Measurements from ENCODE around the gene CPT1C.
A peak's percentile ranks its signal among the peaks of the same experiment; 100 is the strongest.
"Not testable (repeated sequence)": the region's sequence is repeated elsewhere in the genome, so short reads cannot be mapped to it uniquely, and the experiment has no call there.

Gene CPT1C

GRCh38 chr19:49712397-49712859 is 21.5 kb downstream of the CPT1C start:
- DNase-seq: no peak

GRCh38 chr19:49713236-49713845 is 22.4 kb downstream of the CPT1C start:
- no peak for DNase-seq

DNA sequence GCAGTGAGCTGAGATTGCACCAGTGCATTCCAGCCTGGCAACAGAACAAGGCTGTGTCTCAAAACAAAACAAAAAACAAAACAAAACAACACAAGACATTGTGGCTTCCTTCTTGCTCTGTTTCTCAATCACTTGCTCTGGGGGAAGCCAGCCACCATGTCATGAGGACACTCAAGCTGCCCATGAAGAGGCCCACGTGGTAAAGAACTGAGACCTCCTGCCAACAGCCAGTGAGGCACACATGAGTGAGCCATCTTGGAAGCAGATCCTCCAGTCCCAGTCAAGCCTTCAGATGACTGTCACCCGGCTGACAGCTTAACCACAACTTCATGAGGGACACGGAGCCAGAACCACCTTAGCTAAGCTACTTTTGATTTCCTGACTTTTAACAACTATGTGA is 25.2 kb downstream of the CPT1C start:
- no peak for DNase-seq

GRCh38 chr19:49718511-49718910 is 27.6 kb downstream of the CPT1C start:
- no peak for DNase-seq

GRCh38 chr19:49718991-49719390 is 28.1 kb downstream of the CPT1C start:
- DNase-seq: no peak

DNA sequence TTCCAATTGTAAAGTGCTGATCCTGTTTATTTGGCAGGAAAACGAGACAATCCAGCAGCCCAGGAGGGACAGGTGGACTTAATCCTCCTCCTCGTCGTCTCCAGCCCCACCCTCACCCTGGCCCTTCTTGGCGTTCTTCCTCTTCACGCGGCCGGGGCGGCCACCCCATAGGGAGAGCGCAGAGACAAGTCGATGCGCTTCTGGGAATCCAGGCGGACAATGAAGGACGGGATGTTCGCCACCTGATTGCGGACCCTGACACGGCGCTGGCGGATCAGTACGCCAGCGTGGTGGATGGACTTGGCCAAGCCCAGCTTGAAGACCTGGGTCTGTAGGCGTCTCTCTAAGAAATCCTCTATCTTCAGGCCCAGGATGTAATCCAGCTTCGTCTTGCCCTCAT is 28.5 kb downstream of the CPT1C start:
- DNase-seq: not testable (repeated sequence)

DNA sequence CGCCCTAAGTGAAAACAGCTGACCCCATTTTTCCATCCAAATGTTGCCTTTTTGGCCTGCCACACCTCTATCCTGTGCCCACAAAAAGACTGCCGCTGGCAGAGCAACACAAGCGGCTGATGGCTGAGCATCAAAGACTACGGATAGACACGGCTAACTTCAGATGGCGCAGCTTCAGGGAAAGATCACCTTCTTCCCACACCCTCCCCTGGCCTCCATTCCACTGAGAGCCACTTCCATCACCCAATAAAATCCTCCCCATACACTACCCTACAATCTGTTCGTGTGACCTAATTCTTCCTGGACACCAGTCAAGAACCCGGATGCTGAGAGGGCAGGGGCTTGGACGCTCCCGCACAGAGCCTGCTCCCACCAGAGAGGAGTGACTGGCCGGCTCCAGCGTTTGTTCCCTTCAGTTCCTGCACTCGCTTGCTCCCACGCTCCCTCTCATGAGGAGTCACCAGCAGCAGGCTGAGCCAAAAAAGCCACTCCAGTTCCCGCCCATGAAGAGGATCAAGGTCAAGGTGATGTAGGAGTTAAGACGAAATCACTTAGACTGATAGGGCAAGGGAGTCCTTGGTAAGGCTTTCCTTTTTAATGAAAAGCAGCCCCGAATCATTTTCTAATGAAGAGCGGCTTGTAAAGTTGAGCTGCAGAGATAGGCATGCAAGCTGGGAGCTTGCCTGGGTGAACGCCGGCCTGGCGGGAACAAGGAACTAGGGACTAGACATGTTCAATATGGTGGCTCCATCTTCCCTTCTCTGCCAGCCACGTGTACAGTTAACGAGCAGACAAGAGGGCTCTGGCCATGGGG is 36.5 kb downstream of the CPT1C start:
- DNase-seq: no peak

GRCh38 chr19:49730166-49730565 is 39.2 kb downstream of the CPT1C start:
- DNase-seq: no peak

- DNase-seq: no peak
These were observed 47.4 kb downstream of the CPT1C start for GRCh38 chr19:49738268-49738667.

DNA sequence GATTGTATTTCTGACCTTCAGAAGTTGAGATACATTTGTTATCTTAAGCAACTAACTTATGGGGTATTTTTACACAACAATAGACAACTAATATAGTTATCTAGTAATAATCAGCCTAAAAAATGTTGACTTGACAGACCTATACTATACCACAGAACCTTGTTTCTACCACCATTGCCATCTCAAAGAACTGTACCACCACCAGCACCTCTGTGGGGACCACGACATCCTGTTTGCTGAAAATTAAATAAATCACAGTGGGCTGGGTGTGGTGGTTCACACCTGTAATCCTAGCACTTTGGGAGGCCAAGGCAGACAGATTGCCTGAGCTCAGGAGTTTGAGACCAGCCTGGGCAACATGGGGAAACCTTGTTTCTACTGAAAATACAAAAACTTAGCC is 48.2 kb downstream of the CPT1C start:
- no peak for DNase-seq

DNA sequence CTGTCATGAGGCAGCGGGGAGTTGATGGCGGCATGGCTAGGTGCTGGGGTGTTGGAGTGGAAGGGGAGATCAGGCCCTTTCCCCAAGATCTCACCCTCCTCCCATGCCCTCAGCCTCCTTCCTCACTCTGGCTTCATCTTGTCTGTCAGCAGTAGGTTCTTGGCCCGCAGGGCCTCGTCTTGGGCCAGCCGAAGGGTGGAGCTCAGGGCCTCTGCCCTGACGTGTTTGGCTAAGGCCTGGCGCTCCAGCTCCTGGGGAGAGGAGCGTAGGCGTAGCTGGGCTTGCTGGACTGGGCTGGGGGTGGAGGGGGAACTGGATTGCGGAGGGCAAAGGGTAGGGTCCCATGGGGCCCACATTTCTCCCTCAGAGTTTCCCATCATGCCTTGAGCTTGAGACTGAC is 49.0 kb downstream of the CPT1C start:
- DNase-seq: no peak

DNA sequence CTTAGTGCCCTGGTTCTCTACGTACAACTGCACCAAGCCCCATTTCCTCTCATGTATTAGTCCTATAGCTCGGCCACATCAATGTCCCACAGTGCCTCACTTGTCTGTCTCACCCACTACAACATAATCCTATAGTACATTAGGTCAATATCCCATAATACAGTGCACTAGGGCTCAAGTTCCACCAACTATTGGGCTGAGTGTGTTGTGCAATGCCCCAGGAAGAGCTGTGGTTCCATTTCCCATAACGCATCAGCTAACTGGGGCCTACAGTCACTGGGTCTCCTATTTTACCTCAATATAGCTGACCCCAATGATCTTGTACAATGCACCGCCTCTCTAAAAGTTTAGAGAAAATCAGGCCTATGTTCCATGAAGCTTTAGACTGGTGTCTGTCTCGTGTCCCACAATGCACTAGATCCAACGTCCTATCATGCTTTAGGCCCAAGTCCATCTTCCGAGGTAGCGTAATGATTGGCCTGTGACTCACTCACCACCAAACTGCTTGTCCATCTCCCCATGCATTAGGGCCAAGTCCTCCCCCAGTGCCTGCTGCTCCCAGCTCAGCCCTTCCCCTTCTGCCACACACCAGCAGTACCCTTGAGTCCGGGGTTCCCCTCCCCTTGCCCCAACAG is 50.4 kb downstream of the CPT1C start:
- no peak for DNase-seq

DNA sequence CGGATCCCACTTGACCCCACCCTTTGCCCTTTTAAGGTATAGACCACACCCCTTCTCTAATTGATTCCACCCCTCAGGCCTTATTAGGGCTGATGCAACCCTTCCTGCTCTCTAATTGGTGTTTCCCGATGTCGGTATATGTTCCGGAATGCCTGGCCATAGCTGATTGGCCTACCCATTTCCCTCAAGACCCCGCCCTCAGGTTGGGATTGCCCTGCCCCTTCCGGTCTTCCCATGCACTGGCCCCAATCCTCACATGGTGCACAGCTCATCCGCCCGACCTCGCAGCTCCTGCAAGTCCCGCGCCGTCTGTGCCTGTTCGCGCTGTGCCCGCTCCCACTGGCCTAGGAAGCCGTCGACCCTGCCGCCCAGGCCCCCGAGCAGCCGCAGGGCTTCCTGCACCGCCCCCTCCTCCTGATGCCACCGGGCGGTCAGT is 54.0 kb downstream of the CPT1C start:
- DNase-seq: no peak

- DNase-seq: peak; percentile 28
These were observed 55.5 kb downstream of the CPT1C start for GRCh38 chr19:49746206-49746958.

- DNase-seq: no peak
These were observed 58.3 kb downstream of the CPT1C start for GRCh38 chr19:49749055-49749716.

DNA sequence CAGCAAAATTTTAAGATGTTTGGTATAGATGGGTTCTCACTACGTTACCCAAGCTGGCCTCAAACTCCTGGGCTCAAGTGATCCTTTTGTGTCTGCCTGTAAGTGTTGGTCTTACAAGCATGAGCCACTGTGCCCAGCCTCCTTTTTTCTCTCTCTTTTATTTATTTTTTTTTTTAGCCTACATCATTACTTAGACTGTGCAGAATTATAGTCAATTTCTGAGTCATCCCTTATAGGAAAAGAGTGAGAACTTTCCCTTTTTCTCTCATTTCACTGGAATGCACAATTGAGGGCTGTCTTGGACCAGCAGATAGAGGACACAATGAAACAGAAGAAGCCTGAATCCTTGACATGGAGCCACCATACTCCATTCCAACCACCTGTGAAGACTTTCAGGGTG is 58.9 kb downstream of the CPT1C start:
- DNase-seq: no peak

DNA sequence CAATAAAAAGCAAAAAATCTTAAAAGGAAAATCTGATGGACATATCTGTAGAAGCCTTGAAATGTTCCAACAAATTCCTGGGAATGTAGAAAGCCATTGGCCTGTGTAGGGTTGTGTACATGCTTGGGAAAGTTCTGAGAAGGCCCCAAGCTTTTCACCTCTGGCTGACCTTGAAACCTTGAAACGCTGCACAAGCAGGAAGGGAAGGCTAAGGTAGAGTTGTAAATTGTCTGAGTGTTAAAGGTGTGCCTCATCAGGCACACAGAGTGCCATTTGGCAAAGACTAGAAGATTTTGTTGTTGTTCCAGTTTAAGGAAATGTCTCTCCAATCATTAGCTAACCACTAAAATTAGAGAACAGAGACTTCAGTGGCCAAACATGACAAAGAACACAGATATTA is 61.8 kb downstream of the CPT1C start:
- no peak for DNase-seq

DNA sequence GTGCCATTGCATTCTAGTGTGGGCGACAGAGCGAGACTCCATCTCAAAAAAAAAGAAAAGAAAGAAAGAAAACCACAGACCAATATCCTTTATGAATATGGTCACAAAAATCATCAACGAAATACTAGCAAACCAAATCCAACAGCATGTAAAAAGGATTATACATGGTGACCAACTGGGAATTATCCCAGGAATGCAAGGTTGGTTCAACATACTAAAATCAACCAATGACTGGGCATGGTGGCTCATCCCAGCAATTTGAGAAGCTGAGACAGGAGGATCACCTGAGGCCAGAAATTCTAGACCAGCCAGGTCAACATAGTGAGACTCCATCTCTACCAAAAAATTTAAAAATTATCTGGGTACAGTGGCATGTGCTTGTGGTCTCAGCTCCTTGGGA is 65.0 kb downstream of the CPT1C start:
- no peak for DNase-seq

- DNase-seq: no peak
These were observed 67.4 kb downstream of the CPT1C start for GRCh38 chr19:49758292-49758691.

DNA sequence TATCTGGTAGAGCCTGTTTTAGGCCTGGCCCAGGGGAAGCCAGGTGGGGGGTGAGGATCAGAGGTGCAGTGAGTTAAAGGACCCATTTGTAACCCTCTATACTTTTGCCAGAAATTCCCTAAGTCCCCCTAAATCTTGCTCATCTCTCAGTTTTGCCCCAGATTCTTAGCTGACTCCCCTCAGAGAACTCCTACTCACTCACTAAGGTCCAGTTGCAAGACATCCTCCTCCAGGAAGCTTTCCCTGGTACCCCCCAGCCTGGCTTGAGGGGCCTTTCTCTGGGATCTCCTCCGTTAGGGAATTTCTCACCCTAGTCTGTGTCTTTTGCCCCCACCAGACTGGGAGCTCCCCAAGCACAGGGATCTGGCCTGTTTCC is 70.3 kb downstream of the CPT1C start:
- no peak for DNase-seq

GRCh38 chr19:49761625-49762311 is 70.9 kb downstream of the CPT1C start:
- no peak for DNase-seq

DNA sequence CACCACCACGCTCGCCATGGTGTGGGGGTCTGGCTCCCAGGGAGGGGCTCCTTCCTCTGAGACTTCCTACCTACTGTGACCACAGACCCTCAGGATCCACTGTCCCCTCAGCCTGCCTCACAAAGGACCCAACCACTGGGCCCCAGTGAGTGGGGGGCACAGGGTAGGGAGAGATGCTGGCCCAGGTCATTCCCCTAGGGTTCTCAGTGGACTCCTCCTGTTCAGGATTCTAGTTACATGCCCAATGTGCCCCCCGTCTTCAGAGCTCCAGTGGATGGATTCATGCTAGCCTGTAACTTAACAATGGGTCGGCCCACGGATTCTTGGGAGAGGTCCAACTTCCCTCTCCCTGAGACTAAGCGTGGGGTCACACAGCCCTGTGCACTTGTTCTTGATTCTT is 72.3 kb downstream of the CPT1C start, which contains the start of gene TSKS:
Gene TSKS (minus strand): TSS at position 77 of the 400 bp plus-strand sequence. CDS start 59 bp downstream, at position 18.
- DNase-seq: no peak
